H9 (cell line): Measurements from ENCODE around the gene CPAMD8. TPM values are rescaled to one million over a fixed set of nuclear protein-coding genes. Genes with fewer than 3 reads are reported as not detected.
"Not testable (repeated sequence)": the region's sequence is repeated elsewhere in the genome, so short reads cannot be mapped to it uniquely, and the experiment has no call there.

ENCODE experiments used
- DNase-seq: peaks from one replicate; pipeline ENCODE4 v3.0.0-alpha.2; 2017
- H2AFZ ChIP-seq: one replicate; pipeline ENCODE4 v1.6.1; 2013; ENCODE audit warnings: mild to moderate bottlenecking, low read length, control low read depth, moderate library complexity
- H2AK5ac ChIP-seq: 2 replicates; pipeline ENCODE4 v1.6.1; 2013; ENCODE audit warnings: low read length, control low read depth, mixed read lengths; ENCODE audit not compliant: insufficient read length
- H2BK120ac ChIP-seq: one replicate; pipeline ENCODE4 v1.6.1; 2013; ENCODE audit warnings: low read depth, mild to moderate bottlenecking, low read length, control low read depth, inconsistent platforms; ENCODE audit not compliant: poor library complexity, severe bottlenecking
- H2BK12ac ChIP-seq: 2 replicates; pipeline ENCODE4 v1.6.1; 2013; ENCODE audit warnings: low read length, control low read depth, mixed read lengths, low read depth; ENCODE audit not compliant: insufficient read length
- H2BK15ac ChIP-seq: 2 replicates; pipeline ENCODE4 v1.6.1; 2013; ENCODE audit warnings: low read depth, low read length, control low read depth
- H2BK20ac ChIP-seq: one replicate; pipeline ENCODE4 v1.6.1; 2013; ENCODE audit warnings: low read depth, mild to moderate bottlenecking, low read length, control low read depth, inconsistent platforms; ENCODE audit not compliant: poor library complexity, severe bottlenecking
- H2BK5ac ChIP-seq: 2 replicates; pipeline ENCODE4 v1.6.1; 2013; ENCODE audit warnings: low read length, control low read depth, mixed read lengths; ENCODE audit not compliant: insufficient read length
- H3K14ac ChIP-seq: 2 replicates; pipeline ENCODE4 v1.6.1; 2013; ENCODE audit warnings: low read length, control low read depth; ENCODE audit not compliant: insufficient read depth
- H3K18ac ChIP-seq: 2 replicates; pipeline ENCODE4 v1.6.1; 2013; ENCODE audit warnings: low read depth, mild to moderate bottlenecking, mixed read lengths, low read length, control low read depth; ENCODE audit not compliant: insufficient read length
- H3K23ac ChIP-seq: 2 replicates; pipeline ENCODE4 v1.6.1; 2013; ENCODE audit warnings: low read length, control low read depth, mixed read lengths, low read depth; ENCODE audit not compliant: insufficient read length
- H3K23me2 ChIP-seq: 2 replicates; pipeline ENCODE4 v1.6.1; 2013; ENCODE audit warnings: low read depth, mild to moderate bottlenecking, mixed read lengths, low read length, control low read depth; ENCODE audit not compliant: insufficient read length, poor library complexity, severe bottlenecking
- H3K27ac ChIP-seq: 2 replicates; pipeline ENCODE4 v1.5.1; 2013; ENCODE audit warnings: low read length, control low read depth, mixed read lengths, low read depth; ENCODE audit not compliant: insufficient read length
- H3K27me3 ChIP-seq: 2 replicates; pipeline ENCODE4 v1.6.1; 2013; ENCODE audit warnings: low read length, control low read depth, inconsistent platforms; ENCODE audit not compliant: insufficient read depth
- H3K4ac ChIP-seq: 2 replicates; pipeline ENCODE4 v1.6.1; 2013; ENCODE audit warnings: low read depth, mild to moderate bottlenecking, control low read depth, inconsistent platforms, low read length, moderate library complexity
- H3K4me1 ChIP-seq: 2 replicates; pipeline ENCODE4 v1.6.1; 2013; ENCODE audit warnings: low read length, control low read depth, inconsistent platforms; ENCODE audit not compliant: insufficient read depth
- H3K4me2 ChIP-seq: 2 replicates; pipeline ENCODE4 v1.6.1; 2013; ENCODE audit warnings: low read length, control low read depth, mixed read lengths; ENCODE audit not compliant: insufficient read length, insufficient read depth
- H3K56ac ChIP-seq: 2 replicates; pipeline ENCODE4 v1.6.1; 2013; ENCODE audit warnings: low read depth, mild to moderate bottlenecking, mixed read lengths, low read length, control low read depth; ENCODE audit not compliant: insufficient read length
- H3K79me1 ChIP-seq: 2 replicates; pipeline ENCODE4 v1.6.1; 2013; ENCODE audit warnings: low read depth, mild to moderate bottlenecking, moderate library complexity, low read length, control low read depth, inconsistent platforms; ENCODE audit not compliant: insufficient read depth, poor library complexity, severe bottlenecking
- H3K79me2 ChIP-seq: 2 replicates; pipeline ENCODE4 v1.6.1; 2013; ENCODE audit warnings: low read length, control low read depth, inconsistent platforms; ENCODE audit not compliant: insufficient read depth
- H3K9ac ChIP-seq: 2 replicates; pipeline ENCODE4 v1.6.1; 2013; ENCODE audit warnings: low read length, control low read depth, mixed read lengths; ENCODE audit not compliant: insufficient read length; ENCODE audit errors: extremely low read depth
- H3K9me3 ChIP-seq: one replicate; pipeline ENCODE4 v1.6.1; 2013; ENCODE audit warnings: low read depth, low read length, inconsistent platforms; ENCODE audit not compliant: control insufficient read depth
- H3T11ph ChIP-seq: one replicate; pipeline ENCODE4 v1.6.1; 2013; ENCODE audit warnings: mild to moderate bottlenecking, low read length, control low read depth, inconsistent platforms
- H4K20me1 ChIP-seq: one replicate; pipeline ENCODE4 v1.6.1; 2013; ENCODE audit not compliant: control insufficient read depth, insufficient read length, insufficient read depth
- H4K5ac ChIP-seq: 2 replicates; pipeline ENCODE4 v1.6.1; 2013; ENCODE audit warnings: low read depth, mild to moderate bottlenecking, mixed read lengths, low read length, control low read depth; ENCODE audit not compliant: insufficient read length
- H4K8ac ChIP-seq: replicated peaks from 2 replicates; pipeline ENCODE4 v1.6.1; 2013; ENCODE audit warnings: low read length, control low read depth, mixed read lengths, low read depth; ENCODE audit not compliant: insufficient read length
- H4K91ac ChIP-seq: 2 replicates; pipeline ENCODE4 v1.6.1; 2013; ENCODE audit warnings: low read depth, mild to moderate bottlenecking, moderate library complexity, mixed read lengths, low read length, control low read depth; ENCODE audit not compliant: insufficient read length
- H3K27ac Mint-ChIP-seq, 3 experiments: 2 replicates in 2 of 3; 3 replicates in 1 of 3; pipeline ENCODE4 v1.8.0; 2020 to 2021; ENCODE audit warnings: mixed read lengths in 3 of 3, mild to moderate bottlenecking in 1 of 3, moderate library complexity in 1 of 3
- H3K27me3 Mint-ChIP-seq: 2 replicates; pipeline ENCODE4 v1.8.0; 2021; ENCODE audit warnings: low read depth, mild to moderate bottlenecking, moderate library complexity, mixed read lengths
- H3K36me3 Mint-ChIP-seq, 3 experiments: 2 replicates in 2 of 3; 3 replicates in 1 of 3; pipeline ENCODE4 v1.8.0; 2020 to 2021; ENCODE audit warnings: low read depth in 3 of 3, mixed read lengths in 3 of 3; ENCODE audit not compliant: insufficient read depth in 1 of 3
- H3K4me1 Mint-ChIP-seq, 2 experiments: 2 replicates each; pipeline ENCODE4 v1.8.0; 2020; ENCODE audit warnings: mixed read lengths in 2 of 2
- H3K4me3 Mint-ChIP-seq, 2 experiments: 2 replicates in 1 of 2; 3 replicates in 1 of 2; pipeline ENCODE4 v1.8.0; 2020 to 2021; ENCODE audit warnings: mild to moderate bottlenecking in 2 of 2, mixed read lengths in 2 of 2, moderate library complexity in 1 of 2
- H3K9me3 Mint-ChIP-seq, 2 experiments: 2 replicates in 1 of 2; 3 replicates in 1 of 2; pipeline ENCODE4 v1.8.0; 2020; ENCODE audit warnings: mild to moderate bottlenecking in 2 of 2, mixed read lengths in 2 of 2, moderate library complexity in 1 of 2
- CTCF ChIP-seq: fragments of 200-600 bp; sonication (generic); conservative IDR thresholded peaks from 3 replicates; pipeline ENCODE4 v1.8.0; 2021; ENCODE audit warnings: antibody characterized with exemption, mild to moderate bottlenecking
- WGBS: extraction: QIAGEN DNeasy Blood & Tissue Kit; methylation state at CpG from one replicate; pipeline ENCODE4 v1.1.7; 2013; ENCODE audit warnings: missing lambda C conversion rate, low lambda C conversion rate, mixed read lengths; ENCODE audit not compliant: insufficient read length; ENCODE audit errors: extremely low coverage; 5-methylcytosine and 5-hydroxymethylcytosine counted together
- total RNA-seq: library from RNA; stranded (reverse); gene quantifications from 2 replicates; pipeline ENCODE4 v1.2.1, GENCODE V29; 2021

CPAMD8 gene
- total RNA-seq, 1 experiment from 2014 or later, result 12.0 TPM

- no peak overlapping the region for H3K18ac ChIP-seq
- H3K9me3 ChIP-seq, result no peaks in the 10 kb centered on the region
- no peak overlapping the region for H4K5ac ChIP-seq
- H3K4me3 Mint-ChIP-seq, result no peak overlapping the region
- 100% methylated on average over 2 of the region's 2 CpGs for WGBS
- no peaks in the 10 kb centered on the region for H3K23me2 ChIP-seq
- H3K27me3 ChIP-seq, result no peaks in the 10 kb centered on the region
- H2BK20ac ChIP-seq, result no peak overlapping the region
- no peak overlapping the region for H2BK12ac ChIP-seq
- H3K4ac ChIP-seq, result no peak overlapping the region
- H3K23ac ChIP-seq, result no peak overlapping the region
- no peak overlapping the region for H2BK5ac ChIP-seq
- no peak overlapping the region for H2AFZ ChIP-seq
- no peak overlapping the region for H3K56ac ChIP-seq
- no peak for TF ChIP-seq CTCF
- H4K91ac ChIP-seq, result no peak overlapping the region
- H3K27me3 Mint-ChIP-seq, result peaks cover 3% of the 10 kb centered on the region
- no peak overlapping the region for H3K27ac Mint-ChIP-seq
- H2BK15ac ChIP-seq, result no peak overlapping the region
- no peak overlapping the region for H3T11ph ChIP-seq
- no peak for DNase-seq
- no peak overlapping the region for H3K4me2 ChIP-seq
- H2AK5ac ChIP-seq, result no peak overlapping the region
- no peaks in the 10 kb centered on the region for H3K4me1 ChIP-seq
- H4K20me1 ChIP-seq, result no peaks in the 10 kb centered on the region
- peaks cover 22 to 27% of the 10 kb centered on the region in 2 experiments for H3K9me3 Mint-ChIP-seq
- no peaks in the 10 kb centered on the region for H3K79me2 ChIP-seq
- no peak overlapping the region for H4K8ac ChIP-seq
- H3K27ac ChIP-seq, result no peak overlapping the region
- no peaks in the 10 kb centered on the region for H3K79me1 ChIP-seq
- H3K9ac ChIP-seq, result no peak overlapping the region
- H3K36me3 Mint-ChIP-seq, result peaks cover 32 to 37% (median 36%) of the 10 kb centered on the region in 3 experiments
- no peaks in the 10 kb centered on the region for H3K4me1 Mint-ChIP-seq
- no peak overlapping the region for H3K14ac ChIP-seq
- H2BK120ac ChIP-seq, result no peak overlapping the region
Measured at GRCh38 chr19:16985403-16985802, 41.2 kb downstream of the CPAMD8 start.

- H3K4me1 ChIP-seq, H3K23ac ChIP-seq, H2BK15ac ChIP-seq, H4K91ac ChIP-seq, H3K4ac ChIP-seq, H4K20me1 ChIP-seq, H2BK12ac ChIP-seq, H2AFZ ChIP-seq, H2BK20ac ChIP-seq, H3K14ac ChIP-seq, H4K5ac ChIP-seq, H3T11ph ChIP-seq, H3K4me2 ChIP-seq, H2BK120ac ChIP-seq, H3K56ac ChIP-seq, H3K79me2 ChIP-seq, H3K27me3 Mint-ChIP-seq, H4K8ac ChIP-seq, H3K23me2 ChIP-seq, H3K9ac ChIP-seq, DNase-seq, H3K27me3 ChIP-seq, H3K79me1 ChIP-seq, H2AK5ac ChIP-seq, H3K4me3 Mint-ChIP-seq, H3K18ac ChIP-seq, H3K27ac ChIP-seq, H3K4me1 Mint-ChIP-seq, H3K9me3 ChIP-seq, H2BK5ac ChIP-seq, H3K27ac Mint-ChIP-seq: not testable (repeated sequence)
- no CpG with 5 or more reads among the region's 2 CpGs for WGBS
- H3K9me3 Mint-ChIP-seq, result peaks cover 21 to 22% of the 10 kb centered on the region in 2 experiments
- H3K36me3 Mint-ChIP-seq, result peaks cover 11 to 22% (median 17%) of the 10 kb centered on the region in 3 experiments
Measured at GRCh38 chr19:16982586-16982985, 44.0 kb downstream of the CPAMD8 start.
